GM18511 (cell line): Measurements from ENCODE around the gene NLGN1.

ENCODE experiments used
- ATAC-seq: cut with Tn5 transposase; IDR thresholded peaks from one replicate; pipeline ENCODE4 v1.9.1; 2021; ENCODE audit warnings: mild to moderate bottlenecking, moderate library complexity; ENCODE audit not compliant: unreplicated experiment

The NLGN1 gene

GRCh38 chr3:174058804-174059203 is 661.3 kb downstream of the NLGN1 start:
- no peak for ATAC-seq

DNA sequence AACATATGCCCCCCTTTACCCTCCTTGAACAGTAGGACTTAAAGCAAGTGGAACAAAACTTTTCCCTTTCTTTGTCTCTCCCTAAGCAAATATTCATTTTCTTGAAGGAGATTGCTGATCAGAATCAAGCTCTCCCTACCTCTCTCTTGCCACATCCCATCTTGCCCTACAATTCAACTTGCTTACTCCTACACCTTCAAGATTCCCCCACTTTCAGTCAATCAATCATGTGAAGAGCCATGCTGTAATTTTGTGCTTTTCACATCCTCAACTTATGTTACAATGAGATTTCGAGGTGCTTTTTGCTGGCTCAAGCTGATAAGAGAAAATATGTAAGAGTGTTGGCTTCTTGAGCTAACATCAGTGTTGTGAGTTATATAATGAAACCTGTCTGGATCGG is 662.9 kb downstream of the NLGN1 start:
- no peak for ATAC-seq

GRCh38 chr3:174061162-174061561 is 663.6 kb downstream of the NLGN1 start:
- ATAC-seq, result no peak

DNA sequence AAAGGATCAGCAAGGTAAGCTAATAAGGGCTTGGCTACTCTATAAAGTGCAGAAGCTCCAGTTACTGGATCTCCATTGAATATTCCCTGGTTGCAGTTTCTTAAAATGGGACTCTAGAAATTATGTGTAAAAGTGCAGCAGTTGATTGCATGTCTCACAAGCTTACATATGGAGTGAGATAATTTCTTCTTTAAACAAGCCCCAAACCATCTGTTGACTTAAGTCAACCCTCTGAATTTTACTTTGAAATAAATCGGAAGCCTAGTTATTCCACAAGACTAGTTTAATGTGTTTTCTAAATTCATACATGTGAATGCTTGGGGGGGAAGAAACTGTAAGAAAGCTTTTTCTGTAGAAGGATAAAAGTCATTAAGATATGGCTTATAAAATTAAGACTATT is 664.2 kb downstream of the NLGN1 start:
- no peak for ATAC-seq

DNA sequence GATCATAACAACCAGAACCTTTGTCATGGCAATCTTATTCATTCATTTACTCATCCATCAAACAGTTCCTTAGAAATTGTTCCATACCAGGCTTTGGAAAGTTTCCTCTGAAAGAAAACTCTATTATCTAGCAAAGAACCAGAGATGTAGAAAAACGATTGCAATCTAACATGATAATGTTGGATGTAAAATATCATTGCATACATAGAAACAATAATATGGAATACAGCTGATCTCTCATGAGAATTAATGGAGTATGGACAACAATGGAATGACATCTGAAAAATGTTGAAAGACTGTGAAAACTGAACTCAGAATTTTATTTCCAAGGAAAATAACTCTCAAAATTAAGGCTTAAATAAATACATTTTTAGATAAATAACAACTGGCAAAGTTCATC is 665.4 kb downstream of the NLGN1 start:
- no peak for ATAC-seq

DNA sequence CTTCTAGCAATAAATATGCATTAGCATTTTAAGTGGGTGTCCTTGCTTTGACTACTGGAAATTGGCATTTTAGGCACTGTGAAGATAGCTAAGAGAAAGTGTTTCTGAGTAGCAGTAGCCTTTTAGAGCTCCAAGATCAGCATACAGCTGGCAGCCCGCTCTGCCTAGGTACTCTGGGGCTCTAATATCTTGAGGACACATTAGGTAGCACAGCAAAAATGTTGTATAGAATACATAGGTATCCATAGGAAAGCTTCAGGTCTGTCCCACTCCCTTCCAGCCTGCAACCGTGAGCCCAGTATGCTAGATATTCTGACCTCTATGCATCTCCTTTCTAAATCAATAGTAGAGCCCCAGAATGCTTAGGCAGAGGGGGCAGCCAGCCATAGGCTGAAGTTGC is 670.5 kb downstream of the NLGN1 start:
- no peak for ATAC-seq

DNA sequence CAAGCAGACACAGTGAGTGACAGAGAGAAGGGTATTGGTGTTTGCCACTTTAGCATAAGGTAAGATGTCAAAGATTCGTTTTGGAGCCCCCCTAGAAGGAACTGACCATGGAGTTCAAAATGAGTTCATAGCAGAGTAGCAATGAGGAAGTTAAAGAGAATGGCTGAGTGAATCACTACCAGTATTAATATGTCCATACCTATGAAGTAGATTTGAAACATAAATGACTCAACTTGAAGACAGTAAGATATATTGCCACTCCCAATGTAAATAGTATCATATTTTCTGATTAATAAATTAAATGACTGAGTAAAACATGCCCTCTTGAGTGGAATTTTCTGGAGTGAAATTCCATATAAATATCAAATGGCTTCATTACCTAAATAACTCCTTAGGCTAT is 675.1 kb downstream of the NLGN1 start:
- no peak for ATAC-seq

GRCh38 chr3:174083706-174084105 is 686.2 kb downstream of the NLGN1 start:
- ATAC-seq, result no peak

DNA sequence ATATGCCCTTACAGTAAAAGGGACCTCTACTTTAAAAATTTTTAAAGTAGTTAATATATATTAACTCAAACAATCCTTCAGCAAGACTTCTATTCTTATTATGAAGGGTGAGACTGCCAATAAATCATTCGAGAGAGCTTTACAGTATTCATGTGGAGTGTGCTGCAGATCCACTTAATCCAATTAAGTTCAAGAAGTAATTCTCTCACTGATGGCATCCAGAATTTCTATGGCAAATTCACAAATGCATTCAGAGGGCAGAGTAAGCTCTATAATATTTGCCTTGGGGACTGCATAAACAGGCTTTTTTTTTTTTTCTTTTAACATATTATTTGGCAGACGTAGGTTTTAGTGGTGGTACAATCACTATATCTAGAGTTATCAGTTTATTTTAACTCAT is 692.0 kb downstream of the NLGN1 start:
- no peak for ATAC-seq

GRCh38 chr3:174094669-174095068 is 697.1 kb downstream of the NLGN1 start:
- no peak for ATAC-seq

GRCh38 chr3:174097686-174098085 is 700.1 kb downstream of the NLGN1 start:
- ATAC-seq, result no peak

- ATAC-seq, result no peak
Measured at GRCh38 chr3:174098746-174099145, 701.2 kb downstream of the NLGN1 start.

- ATAC-seq, result no peak
Measured at GRCh38 chr3:174099724-174100123, 702.2 kb downstream of the NLGN1 start.

- no peak for ATAC-seq
Measured at GRCh38 chr3:174100744-174101143, 703.2 kb downstream of the NLGN1 start.

GRCh38 chr3:174101244-174101643 is 703.7 kb downstream of the NLGN1 start:
- peak; percentile 81 for ATAC-seq

GRCh38 chr3:174102274-174102673 is 704.7 kb downstream of the NLGN1 start:
- ATAC-seq, result no peak

GRCh38 chr3:174102866-174103265 is 705.3 kb downstream of the NLGN1 start:
- no peak for ATAC-seq

GRCh38 chr3:174110761-174111160 is 713.2 kb downstream of the NLGN1 start:
- ATAC-seq, result no peak

- ATAC-seq, result no peak
Measured at GRCh38 chr3:174111776-174112175, 714.2 kb downstream of the NLGN1 start.

DNA sequence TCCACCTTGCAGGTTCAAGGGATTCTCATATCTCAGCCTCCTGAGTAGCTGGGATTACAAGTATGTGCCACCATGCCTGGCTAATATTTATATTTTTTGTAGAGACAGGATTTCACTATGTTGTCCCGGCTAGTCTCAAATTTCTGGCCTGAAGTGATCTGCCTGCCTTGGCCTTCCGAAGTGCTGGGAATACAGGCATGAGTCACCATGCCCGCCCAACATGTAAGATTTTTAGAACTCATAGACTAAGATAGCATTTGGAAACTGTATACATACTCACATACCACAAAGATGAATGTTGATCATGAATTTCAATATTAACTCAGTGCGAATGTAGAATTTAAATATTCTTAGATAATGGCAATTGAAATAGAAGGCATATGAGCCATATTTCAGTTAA is 718.9 kb downstream of the NLGN1 start:
- no peak for ATAC-seq

GRCh38 chr3:174120997-174121396 is 723.5 kb downstream of the NLGN1 start:
- ATAC-seq, result no peak

- no peak for ATAC-seq
Measured at GRCh38 chr3:174122411-174122810, 724.9 kb downstream of the NLGN1 start.

- ATAC-seq, result no peak
Measured at GRCh38 chr3:174125267-174125824, 727.8 kb downstream of the NLGN1 start.
